DOHH2 (cell line): ENCODE data around the gene ITGAV.

Experiments used
- H3F3A ChIP-seq: fragments of 200-600 bp; sonication (generic), shearing (Covaris generic); 2 replicates; pipeline ENCODE4 v1.6.0; 2016; ENCODE audit warnings: antibody characterized with exemption, mild to moderate bottlenecking; ENCODE audit not compliant: control insufficient read depth, insufficient read depth
- H3K27ac ChIP-seq: fragments of 200-600 bp; sonication (generic); 2 replicates; pipeline ENCODE4 v1.5.1; 2014; ENCODE audit warnings: low read depth, mild to moderate bottlenecking, low read length, moderate library complexity
- H3K27me3 ChIP-seq: fragments of 200-600 bp; sonication (generic); 2 replicates; pipeline ENCODE4 v1.6.1; 2014; ENCODE audit warnings: mild to moderate bottlenecking, low read length, mixed read lengths; ENCODE audit not compliant: control insufficient read depth
- H3K36me3 ChIP-seq: fragments of 200-600 bp; sonication (generic); 2 replicates; pipeline ENCODE4 v1.6.1; 2014; ENCODE audit warnings: mild to moderate bottlenecking, low read length, moderate library complexity, mixed read lengths; ENCODE audit not compliant: control insufficient read depth
- H3K4me1 ChIP-seq: fragments of 200-600 bp; sonication (generic); 2 replicates; pipeline ENCODE4 v1.6.1; 2014; ENCODE audit warnings: mild to moderate bottlenecking, low read length, mixed read lengths; ENCODE audit not compliant: control insufficient read depth
- H3K4me2 ChIP-seq: fragments of 200-600 bp; sonication (generic); 2 replicates; pipeline ENCODE4 v1.6.0; 2014; ENCODE audit warnings: mild to moderate bottlenecking, low read length, moderate library complexity
- H3K4me3 ChIP-seq: fragments of 200-600 bp; sonication (generic); 2 replicates; pipeline ENCODE4 v1.5.1; 2014; ENCODE audit warnings: mild to moderate bottlenecking, low read length, mixed read lengths
- H3K79me2 ChIP-seq: fragments of 200-600 bp; sonication (generic); 2 replicates; pipeline ENCODE4 v1.6.1; 2014; ENCODE audit warnings: mild to moderate bottlenecking, low read length, mixed read lengths; ENCODE audit not compliant: control insufficient read depth
- H3K9me2 ChIP-seq: fragments of 200-600 bp; sonication (generic); replicated peaks from 2 replicates; pipeline ENCODE4 v1.6.1; 2014; ENCODE audit warnings: mild to moderate bottlenecking, low read length, mixed read lengths; ENCODE audit not compliant: control insufficient read depth
- H3K9me3 ChIP-seq: fragments of 200-600 bp; sonication (generic); 2 replicates; pipeline ENCODE4 v1.6.1; 2014; ENCODE audit warnings: antibody characterized with exemption, low read length, mixed read lengths; ENCODE audit not compliant: control insufficient read depth, insufficient read depth
- H4K20me1 ChIP-seq: fragments of 200-600 bp; sonication (generic); 2 replicates; pipeline ENCODE4 v1.6.0; 2014; ENCODE audit warnings: low read depth, mild to moderate bottlenecking, antibody characterized with exemption, low read length, moderate library complexity; ENCODE audit not compliant: control insufficient read depth, insufficient read depth
- CTCF ChIP-seq: fragments of 200-600 bp; sonication (generic); IDR thresholded peaks from one replicate; pipeline ENCODE4 v1.5.1; 2014; ENCODE audit warnings: antibody characterized with exemption, mild to moderate bottlenecking, low read depth, low read length; ENCODE audit not compliant: poor library complexity, severe bottlenecking
- EZH2phosphoT487 ChIP-seq: fragments of 200-600 bp; sonication (generic); IDR thresholded peaks from 2 replicates; pipeline ENCODE4 v1.6.1; 2017; ENCODE audit warnings: borderline replicate concordance, mild to moderate bottlenecking, antibody characterized with exemption, low read length, moderate library complexity, mixed read lengths

ITGAV gene

GRCh38 chr2:186713691-186714090 is 123.8 kb downstream of the ITGAV start:
- Histone ChIP-seq H3K4me2 (no peak overlapping the region), H3K27ac (no peak overlapping the region), H3K4me3 (no peak overlapping the region), H3K9me3 (no peaks in the 10 kb centered on the region), H3K9me2 (no peaks in the 10 kb centered on the region), H3F3A (peaks cover 6% of the 10 kb centered on the region; the same call in 1 of the 2 replicates), H3K79me2 (no peaks in the 10 kb centered on the region), H3K27me3 (no peaks in the 10 kb centered on the region), H3K4me1 (peaks cover 47% of the 10 kb centered on the region), H3K36me3 (no peaks in the 10 kb centered on the region), H4K20me1 (no peaks in the 10 kb centered on the region)
- TF ChIP-seq EZH2phosphoT487 (no peak), CTCF (no peak)

DNA sequence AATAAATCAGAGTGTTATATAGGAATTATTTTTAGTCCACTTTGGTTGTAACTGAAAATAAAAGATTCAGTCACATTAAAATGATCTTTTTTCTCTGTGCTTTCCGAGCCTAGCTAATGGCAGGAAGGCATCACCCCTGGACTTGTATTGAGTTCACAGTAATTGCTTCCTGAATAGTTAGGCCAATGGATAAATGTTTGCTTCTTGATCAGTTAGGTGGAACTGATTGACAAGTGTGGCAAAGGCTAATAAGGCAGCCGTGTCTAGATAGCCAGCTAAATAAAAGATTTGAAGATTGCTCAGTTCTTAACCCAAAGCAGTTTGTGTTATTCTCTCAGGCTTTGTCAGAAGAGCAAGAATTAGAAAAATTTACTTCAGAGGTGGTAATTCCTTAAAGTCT is 124.8 kb downstream of the ITGAV start:
- Histone ChIP-seq H3K79me2 (no peaks in the 10 kb centered on the region), H3K4me1 (peaks cover 38% of the 10 kb centered on the region), H3F3A (peaks cover 5% of the 10 kb centered on the region; the same call in 1 of the 2 replicates), H3K4me3 (no peak overlapping the region), H3K36me3 (no peaks in the 10 kb centered on the region), H4K20me1 (no peaks in the 10 kb centered on the region), H3K9me2 (no peaks in the 10 kb centered on the region), H3K9me3 (no peaks in the 10 kb centered on the region), H3K27ac (no peak overlapping the region), H3K4me2 (peak overlapping the region; percentile 6), H3K27me3 (no peaks in the 10 kb centered on the region)
- TF ChIP-seq EZH2phosphoT487: no peak
- no peak for TF ChIP-seq CTCF

GRCh38 chr2:186716004-186716403 is 126.1 kb downstream of the ITGAV start:
- Histone ChIP-seq H3K27me3 (no peaks in the 10 kb centered on the region), H3F3A (no peaks in the 10 kb centered on the region), H3K9me2 (no peaks in the 10 kb centered on the region), H4K20me1 (no peaks in the 10 kb centered on the region), H3K4me3 (no peak overlapping the region), H3K9me3 (no peaks in the 10 kb centered on the region), H3K4me2 (no peak overlapping the region), H3K4me1 (peaks cover 25% of the 10 kb centered on the region), H3K36me3 (no peaks in the 10 kb centered on the region), H3K79me2 (no peaks in the 10 kb centered on the region), H3K27ac (no peak overlapping the region)
- TF ChIP-seq CTCF: no peak
- no peak for TF ChIP-seq EZH2phosphoT487

DNA sequence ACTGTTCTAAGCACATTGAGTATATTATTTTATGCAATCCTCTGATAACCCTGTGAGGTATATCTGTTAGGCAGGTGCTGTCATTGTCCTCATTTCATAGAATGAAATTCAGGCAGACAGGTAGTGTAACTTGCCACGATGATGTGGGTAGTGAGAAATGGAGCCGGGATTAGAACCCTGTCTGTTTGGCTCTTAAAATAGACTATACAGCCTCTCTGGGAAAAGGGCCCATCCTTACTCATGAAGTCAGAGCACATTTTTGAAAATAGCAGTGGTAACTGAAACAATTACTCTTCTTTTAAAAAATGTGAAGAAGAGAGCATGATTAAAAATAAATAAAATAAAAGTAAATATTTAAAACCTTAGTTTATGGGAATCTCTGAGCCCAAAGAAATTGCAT is 127.0 kb downstream of the ITGAV start:
- Histone ChIP-seq H3K9me2 (no peaks in the 10 kb centered on the region), H3K27ac (no peak overlapping the region), H3K4me1 (peaks cover 25% of the 10 kb centered on the region), H3K4me3 (no peak overlapping the region), H3K9me3 (no peaks in the 10 kb centered on the region), H3K27me3 (no peaks in the 10 kb centered on the region), H3F3A (no peaks in the 10 kb centered on the region), H3K4me2 (no peak overlapping the region), H3K79me2 (no peaks in the 10 kb centered on the region), H4K20me1 (no peaks in the 10 kb centered on the region), H3K36me3 (no peaks in the 10 kb centered on the region)
- TF ChIP-seq EZH2phosphoT487 (no peak), CTCF (no peak)
